Measurements from ENCODE around the gene PRDM16.

GRCh38 chr1:3480369-3480719 is 411.3 kb downstream of the PRDM16 start:
- TF ChIP-seq CTCF (IDR thresholded peaks at IDR 0.05) (no peak), POLR2A (IDR thresholded peaks at IDR 0.05) (no peak)

Measured in uterus (tissue), 2 donors.